ENCODE results near the gene ZNF740.
"Not testable (repeated sequence)": the region's sequence is repeated elsewhere in the genome, so short reads cannot be mapped to it uniquely, and the experiment has no call there.

The ZNF740 gene

DNA sequence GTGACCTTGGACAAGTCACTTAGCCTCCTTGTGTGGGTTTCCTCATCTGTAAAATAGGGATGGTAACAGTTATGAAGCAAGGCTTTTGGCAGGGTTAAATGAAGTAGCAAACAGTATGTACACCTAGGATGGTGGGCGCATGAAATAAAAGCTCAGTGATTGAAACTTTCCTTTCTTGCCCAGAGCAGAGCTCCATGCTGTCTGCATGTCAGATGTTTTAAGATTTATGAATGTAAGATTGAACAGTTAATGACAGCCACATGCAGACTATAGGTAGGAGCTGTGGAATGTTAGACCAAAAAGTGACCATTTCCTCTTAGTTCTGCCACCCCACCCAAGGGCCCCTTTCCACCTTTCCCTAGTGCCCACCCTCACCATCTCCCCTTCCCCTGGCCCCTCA is 14.5 kb downstream of the ZNF740 start:
- no peak for DNase-seq (ENCODE audit: low spot score)

DNA sequence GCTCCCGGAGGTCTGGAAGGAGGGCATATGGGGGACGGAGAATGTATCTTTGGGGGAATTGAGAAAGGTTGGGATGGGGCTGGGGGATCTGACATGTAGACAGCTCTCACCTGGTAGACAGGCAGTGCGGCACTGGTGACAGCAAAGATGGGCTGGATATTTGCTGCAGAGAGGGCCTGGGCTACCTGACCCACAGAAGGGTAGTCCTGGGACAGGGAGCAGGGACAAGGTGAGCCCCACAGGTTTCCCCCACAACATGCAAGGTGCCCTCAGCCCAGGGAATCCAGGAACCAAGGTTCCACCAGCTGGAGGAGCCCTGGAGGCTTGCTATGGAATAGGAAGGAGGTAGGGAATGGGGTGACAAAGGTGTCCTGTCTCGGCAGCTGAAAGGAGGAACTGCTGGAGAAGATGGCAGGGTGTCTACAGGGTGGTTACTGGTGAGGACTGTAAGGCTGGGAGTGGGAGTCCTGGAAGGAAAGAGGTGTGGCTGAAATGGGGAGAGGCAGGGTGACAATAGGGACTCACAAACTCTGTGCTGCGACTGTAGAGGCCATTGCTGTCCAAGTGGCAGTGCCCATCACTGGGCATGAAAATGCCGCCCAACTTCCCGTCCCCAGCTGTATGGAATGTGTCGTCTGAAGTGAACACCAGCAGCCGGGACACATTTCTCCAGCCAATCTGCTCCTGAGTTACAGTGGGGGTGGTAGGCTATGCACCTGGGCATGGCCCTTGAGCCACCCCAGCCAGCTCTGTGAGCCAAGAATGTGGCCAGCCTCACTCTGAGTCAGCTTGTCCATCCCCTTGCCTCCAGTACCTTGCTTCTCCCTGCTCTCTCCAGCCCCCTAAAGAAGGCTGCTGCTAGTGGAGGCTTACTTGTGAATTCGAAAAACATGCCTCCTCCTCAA is 15.2 kb downstream of the ZNF740 start:
- DNase-seq (ENCODE audit: low spot score) = no peak

DNA sequence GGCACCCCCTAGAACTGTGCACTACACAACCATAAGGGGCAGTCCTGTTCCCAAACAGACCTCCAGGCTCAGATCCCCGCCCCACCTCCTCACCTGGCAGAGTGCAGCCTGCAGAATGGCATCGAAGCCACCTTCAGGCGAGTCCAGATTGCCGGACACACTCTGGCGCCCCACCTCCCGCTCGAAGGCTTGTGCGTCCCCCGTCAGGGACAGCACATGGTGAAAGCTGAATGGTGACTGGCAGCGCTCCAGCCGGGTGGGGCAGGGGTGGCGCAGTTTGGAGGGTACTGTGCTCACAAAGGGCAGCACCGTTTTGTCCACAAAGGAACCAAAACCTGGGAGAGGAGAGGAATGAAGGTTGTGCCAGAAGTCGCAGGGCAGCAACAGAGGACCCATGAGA is 16.0 kb downstream of the ZNF740 start:
- no peak for DNase-seq (ENCODE audit: low spot score)

DNA sequence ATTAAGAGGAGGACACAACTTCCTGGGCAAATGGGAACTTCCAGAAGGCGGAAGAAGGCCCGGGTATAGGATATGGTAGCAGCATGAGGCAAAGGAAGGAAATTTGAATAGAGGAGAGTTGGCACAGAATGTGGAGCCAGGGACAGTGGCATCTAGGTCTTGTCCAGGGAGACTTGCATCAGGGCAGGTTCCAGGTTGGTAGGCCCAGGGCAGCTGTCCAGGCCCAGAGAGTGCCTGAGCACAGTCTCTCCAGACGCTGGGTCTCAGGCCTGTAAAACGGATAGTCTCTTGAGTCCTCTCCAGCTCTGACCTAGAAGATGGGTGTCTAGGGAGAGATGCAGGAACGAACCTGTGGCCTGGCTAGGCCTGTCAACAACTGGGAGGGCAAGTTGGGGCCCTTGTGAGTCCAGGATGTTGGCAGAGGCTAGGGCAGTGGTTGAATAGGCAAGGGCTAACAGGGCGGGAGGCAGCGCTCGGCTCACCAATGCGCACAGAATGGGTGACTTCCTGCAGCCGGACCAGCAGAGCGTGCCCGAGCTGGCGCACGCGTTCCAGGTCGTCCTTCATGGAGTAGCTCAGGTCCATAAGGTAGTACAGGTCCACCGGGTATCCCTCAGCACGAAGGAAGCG is 16.6 kb downstream of the ZNF740 start:
- DNase-seq (ENCODE audit: low spot score) = no peak

DNA sequence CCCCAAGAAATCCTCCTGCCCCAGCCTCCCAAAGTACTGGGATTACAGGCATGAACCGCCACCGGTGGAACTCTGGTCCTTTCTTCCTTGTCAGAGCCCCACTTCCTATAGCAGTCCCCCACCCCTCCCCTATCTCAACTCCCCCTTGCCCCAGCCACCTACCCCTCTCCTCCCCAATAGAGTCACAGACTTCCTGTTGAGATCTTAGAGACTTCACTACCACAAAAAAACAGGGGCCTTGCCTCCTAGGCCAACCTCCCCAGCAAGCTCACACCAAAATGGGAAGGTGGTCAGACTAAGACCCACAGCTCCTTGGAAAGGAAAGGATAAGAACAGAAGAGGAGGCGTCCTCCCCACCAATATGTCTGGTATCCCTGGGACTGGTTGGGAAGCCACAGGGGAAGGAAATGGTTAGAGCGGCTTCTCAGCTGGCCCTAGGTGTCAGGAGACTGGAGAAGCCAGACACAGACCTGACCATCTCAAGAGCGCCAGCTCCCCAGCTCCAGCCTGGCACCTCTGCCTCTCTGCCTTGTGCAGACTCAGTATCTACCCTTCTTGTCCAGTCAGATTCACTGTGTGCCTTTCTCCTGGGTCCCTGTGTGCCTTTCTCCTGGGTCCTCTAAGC is 18.1 kb downstream of the ZNF740 start:
- DNase-seq (ENCODE audit: low spot score) = no peak

DNA sequence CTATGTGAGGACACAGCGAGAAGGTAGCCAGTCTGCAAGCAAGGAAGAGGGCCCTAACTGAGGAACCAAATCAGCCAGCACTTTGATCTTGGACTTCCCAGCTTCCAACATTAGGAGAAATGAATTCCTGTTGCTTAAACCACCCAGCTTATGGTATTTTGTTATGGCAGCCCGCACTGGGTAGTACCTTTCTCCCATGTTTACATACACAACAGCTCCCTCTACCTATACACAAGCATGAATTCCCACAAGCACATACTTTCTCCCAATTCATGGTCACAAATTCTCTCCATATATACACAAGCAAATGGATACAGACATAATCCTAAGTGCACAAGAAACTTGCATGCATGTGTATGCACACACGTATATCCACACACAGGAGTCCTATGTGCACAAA is 19.2 kb downstream of the ZNF740 start:
- DNase-seq (ENCODE audit: low spot score) = no peak

DNA sequence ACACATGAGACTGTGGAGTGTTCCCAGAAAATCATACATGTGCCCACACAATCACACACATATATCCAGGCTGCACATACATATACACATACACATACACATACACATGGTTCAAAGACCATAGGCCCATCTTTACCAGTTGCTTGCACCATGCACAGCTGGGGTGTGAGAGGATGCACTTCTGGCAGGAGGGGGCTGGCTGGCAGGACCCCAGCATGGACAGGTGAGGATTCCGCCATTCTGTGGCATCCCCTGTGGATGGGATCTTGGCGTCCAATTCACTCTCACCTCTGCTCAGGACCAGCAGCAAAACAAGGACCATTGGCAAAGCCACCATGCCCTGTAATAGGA is 19.6 kb downstream of the ZNF740 start:
- DNase-seq (ENCODE audit: low spot score) = no peak

DNA sequence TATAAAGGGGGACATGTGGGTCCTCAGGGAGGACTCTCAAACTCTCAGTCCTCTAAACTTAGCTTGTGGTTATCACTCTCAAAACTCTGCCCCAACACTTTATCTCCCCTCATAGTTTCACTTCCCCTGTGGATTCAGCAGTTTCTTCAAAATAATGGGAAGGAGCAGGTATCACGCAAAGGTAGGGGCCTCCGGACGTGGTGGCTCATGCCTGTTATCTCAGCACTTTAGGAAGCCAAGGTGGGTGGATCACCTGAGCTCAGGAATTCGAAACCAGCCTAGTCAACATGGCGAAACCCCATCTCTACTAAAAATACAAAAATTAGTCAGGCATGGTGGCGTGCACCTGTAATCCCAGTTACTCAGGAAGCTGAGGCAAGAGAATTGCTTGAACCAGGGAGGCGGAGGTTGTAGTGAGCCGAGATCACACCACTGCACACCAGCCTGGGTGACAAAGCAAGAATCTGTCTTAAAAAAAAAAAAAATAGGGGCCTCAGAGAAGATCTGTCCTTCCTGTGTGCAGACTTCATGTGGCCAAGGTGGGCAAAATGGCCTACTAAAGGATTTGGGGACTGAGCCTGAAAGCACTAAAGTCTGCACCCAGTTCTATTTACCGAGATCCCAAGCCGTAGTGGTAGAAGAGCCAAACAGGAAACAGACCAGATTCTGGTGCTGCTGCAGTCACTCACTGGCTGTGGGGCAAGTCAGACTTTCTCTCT is 20.1 kb downstream of the ZNF740 start:
- no peak for DNase-seq (ENCODE audit: low spot score)

DNA sequence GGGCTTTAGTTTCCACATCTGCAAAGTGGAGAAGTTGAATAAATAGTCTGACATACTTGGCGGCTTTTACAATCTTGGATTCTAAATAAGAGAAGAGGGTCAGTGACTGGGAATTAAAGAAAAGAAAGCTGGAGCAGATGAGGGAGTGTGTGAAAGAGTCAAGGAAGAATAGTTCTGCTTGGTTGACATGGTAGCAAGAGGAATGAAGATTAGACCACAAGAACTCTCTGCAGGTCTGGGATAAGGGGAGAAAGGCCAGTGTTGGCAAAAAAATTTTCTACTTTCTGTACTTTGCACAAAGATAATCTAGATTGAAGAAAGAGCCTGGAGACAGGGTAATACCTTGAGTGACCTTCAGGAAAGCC is 20.6 kb downstream of the ZNF740 start:
- no peak for DNase-seq (ENCODE audit: low spot score)

DNA sequence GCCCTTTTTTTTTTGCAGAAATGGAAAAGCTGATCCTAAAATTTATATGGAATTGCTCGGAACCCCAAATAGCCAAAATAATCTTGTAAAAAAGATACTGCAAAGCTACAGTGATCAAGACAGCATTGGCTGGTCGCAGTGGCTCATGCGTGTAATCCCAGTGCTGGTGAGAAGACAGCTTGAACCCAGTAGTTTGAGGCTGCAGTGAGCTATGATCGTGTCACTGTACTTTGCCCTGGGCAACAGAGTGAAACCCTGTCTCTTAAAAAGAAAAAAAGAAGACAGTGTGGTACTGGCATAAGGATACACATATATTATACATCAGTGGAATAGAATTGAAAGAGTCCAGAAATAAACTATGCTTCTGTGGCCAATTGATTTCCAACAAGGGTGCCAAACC is 21.1 kb downstream of the ZNF740 start:
- no peak for DNase-seq (ENCODE audit: low spot score)

DNA sequence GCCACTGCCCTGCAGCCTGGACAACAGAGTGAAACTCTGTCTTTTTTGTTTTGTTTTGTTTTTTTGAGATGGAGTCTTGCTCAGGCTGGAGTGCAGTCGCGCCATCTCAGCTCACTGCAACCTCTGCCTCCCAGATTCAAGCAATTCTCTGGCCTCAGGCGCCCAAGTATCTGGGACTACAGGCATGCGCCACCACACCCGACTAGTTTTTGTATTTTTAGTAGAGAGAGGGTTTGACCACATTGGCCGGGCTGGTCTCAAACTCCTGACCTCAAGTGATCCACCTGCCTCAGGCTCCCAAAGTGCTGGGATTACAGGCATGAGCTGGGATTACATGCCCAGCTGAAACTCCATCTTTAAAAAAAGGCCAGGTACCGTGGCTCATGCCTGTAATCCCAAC is 21.8 kb downstream of the ZNF740 start:
- not testable (repeated sequence) for DNase-seq (ENCODE audit: low spot score)

DNA sequence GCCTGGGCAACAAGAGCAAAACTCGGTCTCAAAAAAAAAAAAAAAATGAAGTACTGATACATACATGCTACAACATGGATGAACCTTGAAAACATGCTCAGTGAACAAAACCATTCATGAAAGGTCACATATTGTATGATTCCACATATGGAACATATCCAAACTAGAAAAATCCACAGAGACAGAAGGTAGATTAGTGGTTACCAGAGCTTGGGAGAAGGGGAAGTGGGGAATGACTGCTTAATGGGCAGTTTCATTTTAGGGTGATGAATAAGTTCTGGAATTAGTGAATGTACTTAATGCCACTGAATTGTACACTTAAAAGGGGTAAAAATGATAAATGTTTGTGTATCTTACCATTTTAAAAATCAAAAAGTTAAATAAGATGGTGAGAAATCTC is 23.8 kb downstream of the ZNF740 start:
- DNase-seq (ENCODE audit: low spot score) = no peak

DNA sequence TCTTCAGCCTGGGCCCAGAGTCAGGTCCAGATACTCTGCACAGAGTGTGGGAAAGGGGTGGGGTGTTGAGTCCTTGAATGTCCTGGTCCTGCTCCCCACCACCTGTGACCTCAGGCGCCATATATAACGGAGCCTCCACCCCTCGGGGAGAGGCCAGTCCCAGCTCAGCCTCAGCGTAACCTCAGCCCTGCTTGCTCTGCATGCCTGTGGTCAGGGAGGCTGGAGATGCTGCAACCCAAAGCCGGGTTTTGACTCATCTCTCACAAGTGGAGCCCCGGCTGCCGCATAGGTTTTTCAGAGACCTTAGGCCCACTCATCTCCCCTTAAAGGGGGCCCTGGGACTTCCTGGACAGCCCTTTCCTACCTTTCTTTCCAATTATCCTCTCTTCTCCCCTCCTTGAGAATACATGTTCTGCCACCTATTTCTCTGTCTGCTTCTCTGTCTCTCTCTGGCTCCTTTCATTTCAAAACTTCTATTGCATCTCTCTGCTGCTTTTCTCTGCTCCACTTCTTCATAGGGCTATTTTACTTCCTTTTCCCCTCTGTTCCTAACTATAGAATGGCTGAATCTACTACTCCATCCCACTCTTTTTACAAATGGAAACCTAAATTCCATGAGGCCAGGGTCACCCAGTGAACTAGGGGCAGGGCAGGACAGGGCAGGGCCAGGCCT is 25.4 kb downstream of the ZNF740 start:
- peak; percentile 42 for DNase-seq (ENCODE audit: low spot score)

DNA sequence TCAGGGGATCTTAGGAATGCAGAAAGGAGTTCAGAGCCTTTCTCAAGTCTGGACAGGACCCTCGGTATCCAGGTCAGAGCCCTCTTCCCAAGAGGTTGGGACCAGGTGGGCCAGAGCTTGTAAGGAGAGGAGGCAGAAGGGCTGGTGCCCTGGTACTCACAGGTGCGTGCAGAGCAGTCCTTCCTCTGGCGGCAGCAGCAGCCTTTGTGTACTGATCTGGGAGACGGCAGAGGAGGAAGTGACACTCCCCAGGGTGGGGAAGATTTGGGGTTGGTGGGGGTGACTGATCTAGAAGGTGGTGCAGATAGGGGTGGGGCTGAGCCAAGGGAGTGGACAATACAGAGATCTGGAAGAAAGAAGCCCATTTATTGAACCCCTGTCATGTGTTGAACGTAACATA is 26.5 kb downstream of the ZNF740 start, which contains the start of gene ITGB7:
ITGB7 (minus strand) TSS at position 210 of the 400 bp plus-strand sequence. CDS start 6,808 bp downstream, outside the sequence.
- no peak for DNase-seq (ENCODE audit: low spot score)

DNA sequence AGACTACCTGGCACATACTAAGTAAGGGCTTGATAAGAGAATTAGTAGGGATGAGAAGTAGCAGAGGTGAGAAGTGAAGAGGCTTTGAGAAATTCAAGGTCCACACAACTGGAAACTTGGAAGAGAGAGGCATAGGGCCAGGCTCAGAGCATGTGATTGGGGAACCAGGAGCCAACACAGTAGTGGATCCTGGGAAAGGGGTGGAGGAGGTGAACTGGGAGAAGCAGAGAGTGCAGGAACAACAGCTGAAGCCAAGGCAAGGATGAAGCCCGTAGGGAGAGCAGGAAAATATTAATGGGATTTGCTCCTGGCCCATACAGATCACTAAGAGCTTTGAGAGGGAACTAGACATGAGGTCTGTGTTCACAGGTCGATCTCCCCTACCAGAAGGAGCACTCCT is 27.9 kb downstream of the ZNF740 start:
- no peak for DNase-seq (ENCODE audit: low spot score)

DNA sequence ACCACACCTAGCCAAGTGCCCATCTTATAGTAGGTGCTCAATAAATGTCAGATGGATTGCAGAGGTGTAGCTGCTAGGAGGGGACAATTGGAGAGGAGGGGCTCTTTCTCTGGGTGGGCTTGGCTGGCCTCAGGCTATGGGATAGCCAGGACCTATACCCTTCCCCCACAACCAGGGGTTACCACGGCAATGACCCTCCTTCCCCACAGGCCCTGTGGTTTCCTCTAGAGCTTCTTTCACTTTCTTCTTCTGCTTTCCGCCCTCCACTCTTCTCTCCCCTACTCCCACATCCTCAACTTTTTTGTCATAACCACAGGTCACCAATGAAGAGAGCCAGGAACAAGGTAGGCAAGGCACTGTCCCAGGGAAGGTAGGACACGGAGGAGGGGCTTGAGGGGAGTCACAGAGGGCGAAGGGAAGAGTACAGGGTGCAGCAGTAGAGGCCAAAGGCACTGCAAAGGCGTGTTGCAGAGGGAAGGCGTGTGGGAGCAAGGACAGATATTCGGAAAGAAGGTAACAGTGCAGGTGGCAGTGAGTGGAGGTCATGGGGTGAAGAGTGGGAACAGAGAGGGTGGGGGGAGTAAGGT is 28.4 kb downstream of the ZNF740 start:
- DNase-seq (ENCODE audit: low spot score) = no peak

DNA sequence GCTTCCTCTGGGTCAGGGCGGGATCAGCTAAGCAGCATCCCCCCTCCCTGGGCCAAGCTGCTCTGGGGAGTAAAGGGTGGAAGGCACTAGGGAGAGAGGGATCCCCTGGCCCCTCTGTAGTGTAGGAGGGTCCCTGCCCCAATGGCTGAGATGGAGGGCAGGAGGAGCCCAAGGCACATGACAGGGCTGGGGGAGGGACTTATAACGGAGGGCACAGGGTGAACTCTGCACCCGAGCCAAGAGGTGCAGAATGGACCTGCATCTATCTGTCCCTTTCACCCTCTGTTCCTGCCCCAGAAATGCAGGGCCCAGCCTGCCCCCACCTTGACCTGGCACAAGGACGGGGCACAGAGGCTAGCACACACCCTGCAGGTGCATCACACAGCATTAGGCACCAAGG is 30.3 kb downstream of the ZNF740 start:
- DNase-seq (ENCODE audit: low spot score) = no peak

DNA sequence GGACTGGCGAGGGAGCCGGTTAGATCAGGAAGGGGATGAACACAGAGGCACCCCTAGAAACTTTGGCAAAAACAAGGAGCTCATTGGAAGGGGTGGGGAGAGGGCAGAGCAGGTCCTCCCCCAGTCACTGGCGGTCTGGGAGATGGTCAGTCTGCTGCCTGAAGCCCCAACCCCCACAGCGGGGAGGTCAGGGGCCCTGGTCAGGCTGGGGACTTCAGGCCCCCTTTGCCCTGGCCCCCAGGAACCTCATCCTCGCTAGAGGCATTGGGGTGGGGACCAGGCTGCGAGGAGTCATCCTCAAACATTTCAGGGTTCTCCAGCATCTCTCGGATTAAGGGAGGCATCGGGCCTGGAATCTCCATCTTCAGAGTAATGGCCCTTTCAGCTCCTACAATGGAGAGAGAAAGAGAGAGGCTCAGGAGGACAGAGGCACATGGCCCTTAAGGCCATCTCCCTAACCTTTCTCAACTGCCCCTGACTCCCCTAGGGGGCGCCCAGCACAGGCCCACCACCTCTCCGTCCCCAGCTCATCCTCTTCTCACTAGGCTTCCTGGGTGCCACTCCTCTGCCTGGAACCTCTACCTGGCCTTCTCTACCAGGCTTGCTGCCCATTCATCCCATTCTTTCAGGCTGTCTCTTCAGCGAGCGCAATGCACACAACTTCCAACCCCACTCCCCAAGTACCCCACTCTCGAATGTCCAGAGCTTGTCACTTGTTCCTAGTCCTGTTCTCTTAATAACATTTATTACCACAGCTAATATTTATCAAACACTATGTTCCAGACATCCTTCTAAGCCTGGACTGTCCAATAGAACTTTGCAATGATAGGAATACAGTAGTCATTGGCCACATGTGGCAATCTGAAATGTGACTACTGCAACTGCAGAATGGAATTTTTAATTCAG is 31.2 kb downstream of the ZNF740 start:
- no peak for DNase-seq (ENCODE audit: low spot score)

DNA sequence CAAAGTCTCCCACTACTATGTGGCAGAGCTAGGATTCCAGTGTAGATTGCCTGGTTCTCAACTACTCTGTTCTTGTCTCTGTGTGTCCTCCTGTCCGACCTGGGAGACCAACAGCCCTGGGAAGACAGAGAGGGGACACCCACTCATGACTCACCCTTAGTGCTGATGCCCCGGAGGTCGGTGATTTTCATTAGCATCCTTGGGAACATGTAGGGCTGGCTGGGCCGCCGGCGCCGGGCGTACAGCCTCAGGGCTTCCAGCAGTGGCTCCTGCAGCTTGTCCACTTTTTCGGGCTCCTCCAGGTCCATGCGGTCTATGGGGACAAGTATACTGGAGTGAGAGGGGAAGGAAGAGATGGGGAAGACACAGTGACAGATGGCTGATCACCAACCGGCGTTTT is 32.4 kb downstream of the ZNF740 start:
- no peak for DNase-seq (ENCODE audit: low spot score)

DNA sequence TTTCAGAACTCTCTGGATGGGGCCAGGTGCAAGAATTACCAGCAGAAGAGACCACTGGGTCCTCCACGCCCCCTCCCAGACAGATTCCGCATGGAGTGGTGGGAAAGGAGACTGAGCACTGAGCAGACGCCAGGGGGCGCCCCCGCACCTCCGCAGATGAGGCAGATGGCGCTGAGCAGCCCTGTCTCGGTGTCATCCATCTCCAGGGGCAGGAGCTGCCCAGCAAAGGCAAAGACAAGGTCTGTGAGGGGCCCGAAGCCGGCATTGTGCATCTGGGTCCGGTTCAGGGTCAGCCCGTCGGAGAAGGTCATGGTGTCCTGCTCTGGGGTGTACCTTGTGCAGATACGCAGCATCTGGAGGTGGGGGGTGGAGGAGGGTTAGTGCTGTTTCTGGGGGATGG is 32.8 kb downstream of the ZNF740 start:
- DNase-seq (ENCODE audit: low spot score) = peak; percentile 77

DNA sequence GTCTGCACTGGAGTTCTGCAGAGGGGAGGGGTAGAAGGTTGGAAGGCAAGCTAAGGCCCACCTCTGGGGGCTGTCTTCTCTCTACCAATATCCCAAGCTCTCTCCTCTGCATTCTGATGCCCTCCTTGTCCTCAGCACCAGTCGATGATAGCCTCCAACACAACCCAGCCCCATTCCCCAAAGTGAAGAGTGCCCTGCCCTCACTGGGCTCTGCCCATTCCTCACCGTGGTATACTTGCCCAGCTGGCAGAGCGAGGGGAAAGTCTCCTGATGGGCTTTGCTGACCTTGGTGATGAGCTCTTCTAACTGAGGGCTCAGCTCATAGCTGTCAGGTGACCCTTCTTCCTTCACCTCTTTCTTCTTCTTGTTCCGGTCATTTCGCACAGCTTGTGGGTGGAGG is 33.7 kb downstream of the ZNF740 start:
- DNase-seq (ENCODE audit: low spot score) = no peak

All from RKO (cell line).